AG04450 (cell line): Measurements from ENCODE around the gene CDH13. TPM values are rescaled to one million over a fixed set of nuclear protein-coding genes. Genes with fewer than 3 reads are reported as not detected.

Experiments used
- CTCF ChIA-PET: fragments of 300-600, 350-600 bp; formaldehyde crosslinking; extraction: SDS; loops from one replicate; lab custom pipeline; 2022; ENCODE audit warnings: antibody characterized with exemption, inconsistent platforms; lab: Charles Lee
- POLR2A ChIA-PET: fragments of 350-600 bp; formaldehyde crosslinking; extraction: SDS; loops from one replicate; lab custom pipeline; 2021; ENCODE audit warnings: antibody characterized with exemption, inconsistent platforms; lab: Yijun Ruan, JAX
- DNase-seq: peaks from one replicate; pipeline ENCODE4 v3.0.0-alpha.2; 2011; ENCODE audit warnings: low read depth, low spot score
- H3K27ac ChIP-seq: one replicate; pipeline ENCODE4 v1.5.1; 2012; ENCODE audit warnings: low read depth, low read length, control low read depth
- H3K27me3 ChIP-seq: one replicate; pipeline ENCODE4 v1.6.0; 2012; ENCODE audit warnings: low read length; ENCODE audit not compliant: control insufficient read depth, insufficient read depth
- H3K4me3 ChIP-seq: 2 replicates; pipeline ENCODE4 v1.5.1; 2011; ENCODE audit warnings: mild to moderate bottlenecking, low read depth, low read length, control low read depth
- H3K9me3 ChIP-seq: 2 replicates; pipeline ENCODE4 v1.5.1; 2012; ENCODE audit warnings: low read length; ENCODE audit not compliant: control insufficient read depth, insufficient read depth
- CTCF ChIP-seq: IDR thresholded peaks from 2 replicates; pipeline ENCODE4 v1.5.1; 2011; ENCODE audit warnings: low read depth, low read length, control low read depth, inconsistent platforms
- polyA plus RNA-seq: library from polyadenylated mRNA; depleted of rRNA; stranded (reverse); fragments of >200 nt; gene quantifications from 2 replicates; pipeline ENCODE4 v1.2.3, GENCODE V29; 2011

The CDH13 gene
- polyA plus RNA-seq, 1 experiment, result 55.0 TPM

GRCh38 chr16:82899006-82899405, 272.2 kb downstream of the CDH13 start:
- ChIA-PET POLR2A (no interaction called here), CTCF (no interaction called here)
- no peak for TF ChIP-seq CTCF
- no peaks in the 10 kb centered on the region for H3K9me3 ChIP-seq
- H3K4me3 ChIP-seq, result no peak overlapping the region
- H3K27ac ChIP-seq, result no peak overlapping the region
- H3K27me3 ChIP-seq, result no peaks in the 10 kb centered on the region
- DNase-seq, result no peak

- CTCF ChIA-PET, result no interaction called here
- Histone ChIP-seq H3K27ac (no peak overlapping the region), H3K9me3 (no peaks in the 10 kb centered on the region), H3K4me3 (no peak overlapping the region), H3K27me3 (no peaks in the 10 kb centered on the region)
- DNase-seq, result no peak
- no peak for TF ChIP-seq CTCF
- POLR2A ChIA-PET, result no interaction called here
Measured at GRCh38 chr16:82899731-82900450, 273.1 kb downstream of the CDH13 start.

- TF ChIP-seq CTCF, result no peak
- DNase-seq, result no peak
- Histone ChIP-seq H3K4me3 (no peak overlapping the region), H3K9me3 (no peaks in the 10 kb centered on the region), H3K27me3 (no peaks in the 10 kb centered on the region), H3K27ac (no peak overlapping the region)
- POLR2A ChIA-PET, result no interaction called here
- CTCF ChIA-PET, result no interaction called here
Measured at GRCh38 chr16:82900559-82900958, 273.8 kb downstream of the CDH13 start.

GRCh38 chr16:82911925-82912324, 285.2 kb downstream of the CDH13 start:
- no peak overlapping the region for H3K4me3 ChIP-seq
- H3K27me3 ChIP-seq, result no peaks in the 10 kb centered on the region
- H3K9me3 ChIP-seq, result no peaks in the 10 kb centered on the region; the same call in none of the 2 replicates
- H3K27ac ChIP-seq, result no peak overlapping the region
- ChIA-PET POLR2A (no interaction called here), CTCF (no interaction called here)
- no peak for TF ChIP-seq CTCF
- DNase-seq, result no peak

- no peak for DNase-seq
Measured at GRCh38 chr16:82915139-82915824, 288.5 kb downstream of the CDH13 start.

More at GRCh38 chr16:82915139-82915824, 288.5 kb downstream of the CDH13 start:
- Histone ChIP-seq H3K27ac (no peak overlapping the region), H3K27me3 (no peaks in the 10 kb centered on the region), H3K4me3 (no peak overlapping the region), H3K9me3 (no peaks in the 10 kb centered on the region; the same call in 1 of the 2 replicates)
- ChIA-PET POLR2A (no interaction called here), CTCF (no interaction called here)
- TF ChIP-seq CTCF, result no peak
